ENCODE measurements around the gene STAG1.
"Not testable (repeated sequence)": the region's sequence is repeated elsewhere in the genome, so short reads cannot be mapped to it uniquely, and the experiment has no call there.

Gene STAG1

GRCh38 chr3:136741063-136741462 is 11.1 kb downstream of the STAG1 start:
- no peak for TF ChIP-seq CTCF (conservative IDR thresholded peaks at IDR 0.05)
- no peak overlapping the region for H3K27ac ChIP-seq

GRCh38 chr3:136740351-136740958 is 11.7 kb downstream of the STAG1 start:
- TF ChIP-seq CTCF (conservative IDR thresholded peaks at IDR 0.05): no peak

GRCh38 chr3:136736950-136737349 is 15.2 kb downstream of the STAG1 start:
- not testable (repeated sequence) for H3K27ac ChIP-seq

More at GRCh38 chr3:136740351-136740958, 11.7 kb downstream of the STAG1 start:
- H3K27ac ChIP-seq: no peak overlapping the region

GRCh38 chr3:136735103-136735502 is 17.1 kb downstream of the STAG1 start:
- TF ChIP-seq CTCF (conservative IDR thresholded peaks at IDR 0.05): no peak

GRCh38 chr3:136734382-136735070 is 17.7 kb downstream of the STAG1 start:
- 0 out of 2 replicates have a peak, but pooled peaks have one; percentile 10 for TF ChIP-seq CTCF (conservative IDR thresholded peaks at IDR 0.05)
- no peak overlapping the region for H3K27ac ChIP-seq

More at GRCh38 chr3:136735103-136735502, 17.1 kb downstream of the STAG1 start:
- H3K27ac ChIP-seq: no peak overlapping the region

GRCh38 chr3:136733317-136733833 is 18.8 kb downstream of the STAG1 start:
- H3K27ac ChIP-seq: no peak overlapping the region
- TF ChIP-seq CTCF (conservative IDR thresholded peaks at IDR 0.05): no peak

GRCh38 chr3:136731274-136731884 is 20.8 kb downstream of the STAG1 start:
- H3K27ac ChIP-seq: no peak overlapping the region
- no peak for TF ChIP-seq CTCF (conservative IDR thresholded peaks at IDR 0.05)
